Stimulated activated naive CD8-positive, alpha-beta T cell treated with anti-CD3 and anti-CD28 coated beads, Interleukin-15, amount 100 ng/mL, for 72 hours (primary cell): Measurements from ENCODE around the gene KDM2B.

Experiments used
- ATAC-seq: fragments of 150-1000 bp; cut with Tn5 transposase; 2 replicates; pipeline ENCODE4 v1.10.0; 2021; ENCODE audit warnings: mild to moderate bottlenecking, moderate library complexity
- DNase-seq, 2 donors: peaks; one replicate each; pipeline ENCODE4 v3.0.0; 2021 to 2022
- H3K27ac Mint-ChIP-seq, 2 donors: one replicate each; pipeline ENCODE4 v1.8.0; 2022; ENCODE audit warnings: mild to moderate bottlenecking in 2 of 2, mixed read lengths in 2 of 2, moderate library complexity in 2 of 2
- H3K27me3 Mint-ChIP-seq: one replicate; pipeline ENCODE4 v1.8.0; 2022; ENCODE audit warnings: mixed read lengths
- H3K4me1 Mint-ChIP-seq: one replicate; pipeline ENCODE4 v1.8.0; 2022; ENCODE audit warnings: mild to moderate bottlenecking, mixed read lengths
- H3K4me3 Mint-ChIP-seq, 2 donors: one replicate each; pipeline ENCODE4 v1.8.0; 2022; ENCODE audit warnings: mild to moderate bottlenecking in 2 of 2, mixed read lengths in 2 of 2, moderate library complexity in 1 of 2
- H3K9me3 Mint-ChIP-seq, 2 donors: one replicate each; pipeline ENCODE4 v1.8.0; 2022; ENCODE audit warnings: mixed read lengths in 2 of 2

The KDM2B gene

DNA sequence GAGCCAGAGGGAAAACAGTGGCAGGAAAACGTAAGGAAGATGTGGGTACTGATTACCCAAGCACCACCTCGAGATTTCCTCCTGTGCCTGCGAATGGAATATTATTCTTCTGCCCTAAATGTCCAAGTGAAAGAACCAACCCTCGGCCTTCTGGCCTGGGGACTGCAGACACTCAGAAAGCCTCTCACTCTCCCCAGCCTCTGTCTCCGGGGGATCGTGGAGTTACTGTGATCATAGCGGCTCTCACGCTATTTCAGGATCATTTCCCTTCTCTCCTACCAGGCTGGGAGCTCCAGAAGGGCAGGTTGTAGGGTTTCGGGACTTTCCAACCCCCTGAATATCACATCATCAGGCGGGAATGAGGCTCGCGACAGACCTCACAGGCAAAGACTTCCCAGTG lies 68.9 kb downstream of the KDM2B start:
- no peak for ATAC-seq

DNA sequence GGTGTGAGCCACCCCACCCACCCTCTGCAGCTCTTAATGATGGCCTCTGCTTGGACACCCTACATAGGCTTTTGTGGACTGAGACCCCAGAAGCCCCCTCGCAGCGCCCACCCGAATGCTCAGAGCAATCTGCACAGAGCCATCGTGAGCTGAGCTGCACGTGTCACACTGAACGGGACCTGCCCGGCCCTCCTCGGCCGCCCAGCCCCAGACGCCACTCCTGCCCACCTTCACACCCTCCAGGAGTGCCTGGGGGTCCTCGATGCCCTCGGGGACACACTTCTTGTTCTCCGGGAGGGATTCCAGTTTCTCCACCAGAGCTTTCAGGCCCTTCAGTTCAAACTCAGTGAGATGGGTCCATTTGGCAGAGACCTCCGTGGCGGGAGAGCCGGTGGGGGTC lies 71.5 kb downstream of the KDM2B start:
- no peaks in the 10 kb centered on the region for H3K9me3 Mint-ChIP-seq
- H3K27ac Mint-ChIP-seq = no peak overlapping the region
- no peak for DNase-seq
- peaks cover 11% of the 10 kb centered on the region for H3K4me1 Mint-ChIP-seq
- ATAC-seq = no peak
- no peaks in the 10 kb centered on the region for H3K27me3 Mint-ChIP-seq
- H3K4me3 Mint-ChIP-seq = no peak overlapping the region

More for the DNA sequence above, 68.9 kb downstream of the KDM2B start:
- Mint-ChIP-seq H3K4me1 (peaks cover 20% of the 10 kb centered on the region), H3K4me3 (no peak overlapping the region), H3K9me3 (no peaks in the 10 kb centered on the region), H3K27me3 (no peaks in the 10 kb centered on the region), H3K27ac (no peak overlapping the region)
- no peak for DNase-seq

DNA sequence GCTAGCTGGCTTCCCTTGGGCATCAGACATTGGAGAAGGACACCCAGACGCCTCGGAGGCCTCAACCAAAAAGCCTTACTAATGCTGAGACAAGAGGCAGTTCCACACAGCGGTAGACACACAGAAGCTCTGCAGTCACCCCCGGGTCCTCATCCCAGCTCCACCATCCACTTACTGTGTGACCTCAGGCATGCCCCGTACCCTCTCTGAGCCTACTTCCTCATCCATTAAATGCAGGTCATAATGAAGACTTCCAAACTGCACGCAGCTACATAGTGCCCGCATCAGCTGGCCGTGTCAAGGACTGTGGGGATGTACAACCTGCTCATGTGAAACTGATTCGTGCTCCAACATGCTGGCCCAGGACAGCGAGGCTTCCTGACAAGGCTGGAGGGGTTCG lies 72.3 kb downstream of the KDM2B start:
- no peaks in the 10 kb centered on the region for H3K9me3 Mint-ChIP-seq
- no peaks in the 10 kb centered on the region for H3K27me3 Mint-ChIP-seq
- no peak overlapping the region for H3K4me3 Mint-ChIP-seq
- peak overlapping the region in 1 of 2 donors; percentile 72 for H3K27ac Mint-ChIP-seq
- DNase-seq = no peak
- no peak for ATAC-seq
- peaks cover 11% of the 10 kb centered on the region for H3K4me1 Mint-ChIP-seq

DNA sequence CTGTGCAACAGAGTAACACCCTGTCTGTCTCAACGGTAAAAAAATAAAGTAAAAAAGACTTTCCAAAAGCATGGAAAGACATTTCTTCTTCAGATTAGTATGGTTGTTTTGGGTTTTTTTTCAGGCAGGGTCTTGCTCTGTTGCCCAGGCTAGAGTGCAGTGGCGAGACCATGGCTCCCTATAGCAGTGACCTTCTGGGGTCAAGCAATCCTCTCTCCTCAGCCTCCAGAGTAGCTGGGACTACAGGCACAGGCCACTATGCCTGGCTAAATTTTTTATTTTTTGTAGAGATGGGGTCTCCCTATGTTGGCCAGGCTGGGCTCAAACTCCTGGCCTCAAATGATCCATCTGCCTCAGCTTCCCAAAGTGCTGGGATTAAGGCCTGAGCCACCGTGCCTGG lies 72.8 kb downstream of the KDM2B start:
- ATAC-seq = no peak
- no peak overlapping the region for H3K27ac Mint-ChIP-seq
- DNase-seq = no peak
- no peaks in the 10 kb centered on the region for H3K27me3 Mint-ChIP-seq
- H3K4me3 Mint-ChIP-seq = no peak overlapping the region
- H3K9me3 Mint-ChIP-seq = no peaks in the 10 kb centered on the region
- peaks cover 17% of the 10 kb centered on the region for H3K4me1 Mint-ChIP-seq

DNA sequence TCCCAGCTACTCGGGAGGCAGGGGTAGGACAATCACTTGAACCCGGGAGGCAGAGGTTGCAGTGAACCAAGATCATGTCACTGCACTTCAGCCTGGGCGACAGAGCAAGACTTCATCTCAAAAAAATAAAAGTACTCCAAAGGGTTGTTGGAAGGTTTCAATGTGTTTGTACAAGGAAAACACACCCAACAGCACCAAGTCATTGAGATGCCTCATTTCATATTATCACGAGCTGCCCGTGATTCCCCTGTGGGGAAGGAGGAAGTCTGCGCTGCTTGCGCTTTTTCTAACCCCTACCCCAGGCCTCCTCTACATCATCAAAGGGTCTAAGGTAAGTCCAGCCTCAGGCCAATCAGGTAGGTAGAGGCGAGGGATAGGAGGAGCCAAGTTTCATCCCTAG lies 73.6 kb downstream of the KDM2B start:
- no peak for ATAC-seq
- H3K27ac Mint-ChIP-seq = no peak overlapping the region
- no peak overlapping the region for H3K4me3 Mint-ChIP-seq
- DNase-seq = no peak
- H3K9me3 Mint-ChIP-seq = no peaks in the 10 kb centered on the region
- H3K27me3 Mint-ChIP-seq = no peaks in the 10 kb centered on the region
- H3K4me1 Mint-ChIP-seq = peaks cover 13% of the 10 kb centered on the region

DNA sequence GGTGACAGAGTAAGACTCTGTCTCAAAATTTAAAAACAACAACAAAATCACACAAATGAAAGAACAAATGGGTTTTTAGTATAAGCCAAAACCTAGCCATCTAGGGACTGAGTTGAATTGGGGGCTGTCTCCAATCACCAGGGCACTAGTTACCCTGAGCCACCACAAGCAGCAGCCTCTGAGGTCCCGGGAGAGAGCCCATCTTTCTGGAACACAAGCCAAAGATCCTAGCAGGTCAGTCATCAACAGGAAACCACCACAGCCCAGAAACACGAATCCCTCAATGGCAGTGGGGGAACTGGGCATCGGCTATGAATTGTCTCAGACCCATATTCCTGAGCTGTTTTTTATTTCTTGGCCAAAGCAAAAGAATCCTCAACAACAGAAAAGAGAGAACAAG lies 75.3 kb downstream of the KDM2B start:
- Mint-ChIP-seq H3K4me3 (no peak overlapping the region), H3K27ac (peak overlapping the region in 1 of 2 donors; percentile 21), H3K9me3 (no peaks in the 10 kb centered on the region), H3K4me1 (peaks cover 13% of the 10 kb centered on the region), H3K27me3 (no peaks in the 10 kb centered on the region)
- ATAC-seq = no peak
- DNase-seq = no peak

DNA sequence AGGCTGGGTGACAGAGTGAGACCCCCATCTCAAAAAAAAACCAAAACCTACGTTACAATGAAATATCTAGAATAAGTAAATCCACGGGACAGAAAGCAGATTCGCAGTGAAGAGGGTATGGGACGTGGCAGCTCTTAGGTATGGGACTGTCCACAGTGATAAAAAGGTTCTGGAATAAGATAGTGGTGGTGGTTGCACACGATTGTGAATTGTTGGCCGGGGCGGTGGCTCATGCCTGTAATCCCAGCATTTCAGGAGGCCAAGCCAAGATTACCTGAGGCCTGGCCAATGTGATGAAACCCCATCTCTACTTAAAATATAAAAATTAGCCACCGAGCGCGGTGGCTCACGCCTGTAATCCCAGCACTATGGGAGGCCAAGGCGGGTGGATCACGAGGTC lies 76.3 kb downstream of the KDM2B start:
- H3K4me1 Mint-ChIP-seq = peaks cover 19% of the 10 kb centered on the region
- ATAC-seq = no peak
- H3K9me3 Mint-ChIP-seq = no peaks in the 10 kb centered on the region
- no peak for DNase-seq
- no peak overlapping the region for H3K27ac Mint-ChIP-seq
- no peak overlapping the region for H3K4me3 Mint-ChIP-seq
- no peaks in the 10 kb centered on the region for H3K27me3 Mint-ChIP-seq

DNA sequence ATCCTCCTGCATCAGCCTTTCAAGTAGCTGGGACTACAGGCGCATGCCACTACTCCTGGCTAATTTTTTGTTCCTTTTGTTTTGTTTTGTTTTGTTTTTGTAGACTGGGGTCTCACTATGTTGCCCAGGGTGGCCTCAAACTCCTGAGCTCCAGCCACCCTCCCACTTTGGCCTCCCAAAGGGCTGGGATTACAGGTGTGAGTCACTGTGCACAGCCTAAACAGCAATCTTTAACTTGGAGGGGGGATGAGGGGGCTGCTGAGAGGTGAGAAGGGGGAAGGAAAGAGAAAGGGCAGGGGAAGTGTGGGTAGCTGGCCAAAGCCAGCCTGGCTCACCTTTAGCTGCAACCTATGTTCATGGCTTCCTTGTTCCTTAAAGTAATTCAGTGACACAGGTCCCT lies 77.4 kb downstream of the KDM2B start:
- ATAC-seq (no peak), DNase-seq (no peak)
- peaks cover 19% of the 10 kb centered on the region for H3K4me1 Mint-ChIP-seq
- no peak overlapping the region for H3K4me3 Mint-ChIP-seq
- no peaks in the 10 kb centered on the region for H3K27me3 Mint-ChIP-seq
- no peaks in the 10 kb centered on the region for H3K9me3 Mint-ChIP-seq
- peak overlapping the region in 1 of 2 donors; percentile 7 for H3K27ac Mint-ChIP-seq

DNA sequence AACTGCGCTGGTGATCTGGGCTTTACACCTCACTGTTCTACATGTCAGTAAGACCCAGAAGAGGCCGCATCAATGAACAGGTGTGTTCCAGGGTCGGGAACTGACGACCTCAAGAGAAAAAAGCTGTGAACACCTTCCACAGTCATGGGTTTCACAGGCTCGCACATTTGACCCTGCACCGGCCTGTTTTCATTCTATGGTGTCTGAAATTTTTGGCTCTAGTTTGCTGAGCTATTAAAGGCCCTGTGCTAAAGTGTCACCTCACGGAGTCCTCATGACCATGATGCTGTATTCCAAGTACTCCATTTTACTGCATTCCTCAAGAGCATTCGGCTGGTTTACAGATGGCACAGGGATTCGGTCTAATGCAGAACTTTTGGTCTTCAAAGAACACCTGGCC lies 78.9 kb downstream of the KDM2B start:
- no peaks in the 10 kb centered on the region for H3K27me3 Mint-ChIP-seq
- no peaks in the 10 kb centered on the region for H3K9me3 Mint-ChIP-seq
- no peak overlapping the region for H3K4me3 Mint-ChIP-seq
- peak overlapping the region in 1 of 2 donors; percentile 76 for H3K27ac Mint-ChIP-seq
- no peak for ATAC-seq
- H3K4me1 Mint-ChIP-seq = peaks cover 22% of the 10 kb centered on the region
- DNase-seq = no peak

DNA sequence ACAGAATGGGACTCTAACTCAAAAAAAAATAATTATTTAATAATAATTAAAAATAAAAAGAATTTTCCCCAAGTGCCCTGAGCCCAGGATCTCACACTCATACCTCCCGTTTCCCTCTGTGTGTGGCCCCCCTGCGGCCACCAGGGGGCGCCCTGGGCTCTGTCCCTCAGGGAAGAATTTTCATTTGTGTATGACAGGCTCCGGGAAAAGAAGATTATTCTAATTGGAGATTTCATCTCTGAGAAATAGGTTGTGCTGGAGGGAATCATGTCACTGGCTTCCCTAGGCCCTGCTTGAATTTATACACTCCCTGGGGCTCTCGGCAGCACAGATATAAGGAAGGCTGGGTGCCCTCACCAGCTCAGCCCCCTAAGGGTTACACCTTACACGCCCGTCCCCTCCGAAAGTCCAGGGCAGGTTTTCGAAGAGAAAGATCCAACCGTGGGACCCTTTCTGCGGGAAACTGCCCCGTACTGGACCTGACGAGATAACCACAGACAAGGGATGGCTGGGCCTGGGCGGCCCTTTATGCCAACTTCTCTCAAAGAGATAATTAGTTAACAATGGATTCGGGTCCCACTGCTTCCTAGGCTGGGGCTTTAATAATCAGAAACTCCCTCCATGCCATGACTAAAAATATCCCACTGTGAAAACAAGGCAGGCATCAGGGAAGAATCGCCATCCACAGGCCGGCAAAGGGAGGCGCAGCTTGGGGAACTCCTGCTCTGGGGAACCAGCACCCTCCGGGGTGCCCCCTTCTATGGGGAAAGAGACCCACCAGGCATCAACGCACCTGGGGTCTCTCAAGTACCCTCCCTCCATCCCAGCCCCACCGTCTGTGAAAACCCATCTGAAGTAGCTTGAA lies 80.7 kb downstream of the KDM2B start:
- peaks cover 25% of the 10 kb centered on the region for H3K4me1 Mint-ChIP-seq
- H3K27me3 Mint-ChIP-seq = no peaks in the 10 kb centered on the region
- peak; percentile 74 for ATAC-seq
- H3K9me3 Mint-ChIP-seq = no peaks in the 10 kb centered on the region
- peak overlapping the region in 1 of 2 donors; percentile 34 for H3K27ac Mint-ChIP-seq
- DNase-seq = peak; percentile 59 to 64
- peak overlapping the region in 1 of 2 donors; percentile 3 for H3K4me3 Mint-ChIP-seq

DNA sequence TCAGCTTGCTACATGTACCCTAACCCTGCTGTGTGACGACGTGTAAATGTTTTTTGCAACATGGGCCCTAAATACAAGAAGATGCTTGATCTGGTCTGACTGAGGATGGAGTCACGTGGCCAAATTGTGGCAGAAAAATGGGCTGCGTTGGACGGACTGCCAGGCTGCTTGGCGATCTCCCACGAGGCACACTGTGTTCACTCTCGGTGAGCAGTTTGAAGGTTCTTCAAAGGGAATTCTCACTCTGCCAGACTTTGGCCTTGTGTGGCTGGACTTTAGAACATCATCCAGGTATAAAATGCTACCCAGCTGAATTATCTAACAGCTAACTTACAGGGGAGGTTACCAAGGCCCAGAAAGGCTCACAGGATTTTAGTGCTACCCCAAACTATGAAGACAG lies 85.1 kb downstream of the KDM2B start:
- DNase-seq (no peak), ATAC-seq (no peak)
- no peaks in the 10 kb centered on the region for H3K9me3 Mint-ChIP-seq
- H3K4me3 Mint-ChIP-seq = no peak overlapping the region
- no peak overlapping the region for H3K27ac Mint-ChIP-seq
- no peaks in the 10 kb centered on the region for H3K27me3 Mint-ChIP-seq
- peaks cover 35% of the 10 kb centered on the region for H3K4me1 Mint-ChIP-seq

DNA sequence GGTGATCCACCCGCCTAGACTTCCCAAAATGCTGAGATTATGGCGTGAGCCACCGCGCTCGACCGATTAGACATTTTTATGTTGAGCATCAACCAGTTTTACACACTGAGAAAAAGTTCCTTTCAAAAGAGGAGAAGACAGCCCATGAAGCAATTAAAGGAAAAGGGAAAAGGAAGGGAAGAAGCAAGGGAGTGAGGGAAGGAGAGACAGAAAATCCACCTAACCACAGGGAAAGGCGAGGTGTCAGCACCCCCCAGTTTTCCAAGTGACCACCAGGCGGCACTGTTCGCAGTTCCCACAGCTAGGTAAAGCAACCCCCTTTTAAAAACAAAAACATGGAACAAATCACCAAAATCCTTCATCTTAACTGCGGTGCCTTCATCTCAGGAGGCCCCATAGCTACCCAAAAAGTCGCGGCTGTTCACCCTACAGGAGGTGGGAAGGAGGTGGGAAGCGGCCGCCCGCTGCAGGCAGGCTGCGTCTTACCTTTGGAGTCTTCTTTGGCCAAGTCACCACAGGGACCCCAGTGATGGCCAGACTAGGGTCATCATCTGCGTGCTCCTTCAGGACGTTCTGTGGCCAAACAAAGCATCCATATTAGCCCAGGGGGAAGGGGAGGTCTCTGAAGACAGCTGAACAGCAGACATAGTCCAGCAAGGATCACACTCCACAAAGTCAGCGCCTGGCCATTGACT lies 86.6 kb downstream of the KDM2B start:
- peak; percentile 46 for ATAC-seq
- H3K27me3 Mint-ChIP-seq = no peaks in the 10 kb centered on the region

DNA sequence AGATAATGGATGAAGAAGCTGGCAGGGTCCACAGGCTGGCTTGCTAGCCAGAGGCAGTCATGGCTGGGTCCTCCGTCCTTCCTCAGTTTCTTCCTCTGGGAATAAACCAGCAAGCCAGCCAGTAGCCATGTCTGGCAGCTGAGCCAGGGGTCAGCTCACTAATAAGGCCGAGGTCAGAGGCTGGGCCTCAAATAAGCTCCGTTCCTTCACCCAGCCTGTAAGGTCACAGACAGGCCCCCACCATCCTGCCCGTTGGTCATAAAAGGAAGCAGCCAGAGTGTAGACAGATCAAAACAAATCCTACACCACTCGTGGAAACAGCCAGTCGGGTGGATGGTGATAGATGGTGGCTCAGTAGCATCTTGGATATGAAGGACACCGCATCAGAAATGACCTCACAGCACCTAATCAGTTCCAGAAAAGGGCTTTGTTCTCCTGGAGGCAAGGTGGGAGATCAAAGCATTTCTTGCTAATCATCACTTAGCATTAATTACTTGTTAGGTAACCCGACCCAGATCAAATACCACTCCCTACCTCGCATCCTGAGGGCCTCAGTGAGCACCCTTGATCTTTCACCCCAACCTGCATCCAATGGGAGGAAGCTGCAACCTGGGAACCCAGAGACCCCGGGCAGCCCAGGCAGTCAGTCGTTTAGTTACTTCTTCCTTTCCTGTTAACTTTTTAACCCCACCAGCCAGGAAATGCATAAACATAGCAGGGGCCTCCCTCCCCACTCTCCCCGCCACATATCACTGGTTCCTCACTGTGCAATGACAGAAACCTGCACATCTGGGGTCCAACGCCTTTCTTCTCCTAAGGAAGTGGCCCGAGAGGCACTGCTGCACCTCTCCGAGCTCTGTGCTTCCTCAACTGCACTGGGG lies 90.2 kb downstream of the KDM2B start:
- H3K27ac Mint-ChIP-seq = peak overlapping the region in 1 of 2 donors; percentile 89
- no peaks in the 10 kb centered on the region for H3K27me3 Mint-ChIP-seq
- peak overlapping the region in 1 of 2 donors; percentile 44 for H3K4me3 Mint-ChIP-seq
- H3K4me1 Mint-ChIP-seq = peaks cover 33% of the 10 kb centered on the region
- DNase-seq (no peak), ATAC-seq (no peak)
- H3K9me3 Mint-ChIP-seq = no peaks in the 10 kb centered on the region

More for the DNA sequence above, 86.6 kb downstream of the KDM2B start:
- DNase-seq = peak; percentile 30 to 45
- no peak overlapping the region for H3K4me3 Mint-ChIP-seq
- H3K4me1 Mint-ChIP-seq = peaks cover 34% of the 10 kb centered on the region
- no peak overlapping the region for H3K27ac Mint-ChIP-seq
- H3K9me3 Mint-ChIP-seq = no peaks in the 10 kb centered on the region

DNA sequence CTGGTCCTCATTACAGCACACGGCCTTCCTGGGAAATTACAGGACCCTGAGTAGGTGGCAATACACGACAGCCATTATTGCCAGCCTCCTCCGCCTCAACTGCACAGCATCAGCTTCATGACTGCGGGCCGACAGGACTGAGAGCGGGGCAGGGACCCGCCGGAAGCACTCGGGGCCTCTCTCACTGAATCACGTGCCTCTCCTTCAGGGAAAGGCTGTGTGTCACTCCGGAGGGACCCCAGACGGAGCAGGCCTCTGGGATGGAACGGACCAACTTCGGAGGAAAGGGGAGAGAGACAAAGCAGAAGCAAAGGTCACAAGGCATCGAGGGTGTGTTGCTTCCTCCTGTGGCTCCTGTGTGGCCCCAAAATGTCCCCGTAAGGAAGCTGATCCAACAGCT lies 90.9 kb downstream of the KDM2B start:
- no peak for ATAC-seq
- Mint-ChIP-seq H3K27me3 (no peaks in the 10 kb centered on the region), H3K4me3 (no peak overlapping the region), H3K4me1 (peaks cover 33% of the 10 kb centered on the region), H3K9me3 (no peaks in the 10 kb centered on the region), H3K27ac (no peak overlapping the region)
- no peak for DNase-seq

DNA sequence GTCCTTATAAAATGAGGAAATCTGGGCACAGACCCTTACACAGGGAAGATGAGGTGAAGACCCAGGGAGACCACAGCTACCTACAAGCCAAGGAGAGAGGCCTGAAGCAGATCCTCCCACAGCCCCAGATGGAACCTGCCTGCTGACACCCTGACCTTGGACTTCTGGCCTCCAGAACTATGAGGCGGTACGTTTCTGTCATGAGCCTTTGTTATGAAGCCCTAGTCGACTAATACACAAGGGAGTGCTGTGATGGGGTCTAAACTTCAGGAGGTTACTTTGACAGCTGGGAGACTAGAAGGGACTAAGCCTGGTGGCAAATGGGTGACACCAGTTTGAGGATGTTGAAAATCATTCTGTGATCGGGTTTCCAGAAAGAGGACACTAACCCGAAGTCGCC lies 95.9 kb downstream of the KDM2B start:
- H3K9me3 Mint-ChIP-seq = no peaks in the 10 kb centered on the region
- no peaks in the 10 kb centered on the region for H3K27me3 Mint-ChIP-seq
- peaks cover 5% of the 10 kb centered on the region for H3K4me1 Mint-ChIP-seq
- no peak for ATAC-seq
- no peak overlapping the region for H3K4me3 Mint-ChIP-seq
- no peak for DNase-seq
- no peak overlapping the region for H3K27ac Mint-ChIP-seq
